NCI-H2171 (cell line): ENCODE results near the gene TYRP1.
"Not testable (repeated sequence)": the region's sequence is repeated elsewhere in the genome, so short reads cannot be mapped to it uniquely, and the experiment has no call there.

Source experiments
- DNase-seq: peaks from one replicate; lab custom pipeline; 2025; lab: John Stamatoyannopoulos, UW

TYRP1 gene

GRCh38 chr9:12693141-12693540 is at the start of gene TYRP1:
Gene TYRP1 (plus strand): TSS chr9:12693385. CDS start chr9:12693997, 612 bp downstream.
- no peak for DNase-seq

- no peak for DNase-seq
Measured at GRCh38 chr9:12643686-12644085, 49.5 kb upstream of the TYRP1 start.

- no peak for DNase-seq
Measured at GRCh38 chr9:12648925-12649324, 44.3 kb upstream of the TYRP1 start.

GRCh38 chr9:12651125-12651524 is 42.1 kb upstream of the TYRP1 start:
- DNase-seq: no peak

GRCh38 chr9:12652973-12653372 is 40.2 kb upstream of the TYRP1 start:
- DNase-seq: no peak

- DNase-seq: no peak
Measured at GRCh38 chr9:12656803-12657202, 36.4 kb upstream of the TYRP1 start.

- DNase-seq: no peak
Measured at GRCh38 chr9:12657233-12657632, 36.0 kb upstream of the TYRP1 start.

GRCh38 chr9:12657998-12658397 is 35.2 kb upstream of the TYRP1 start:
- no peak for DNase-seq

GRCh38 chr9:12658531-12659209 is 34.5 kb upstream of the TYRP1 start:
- DNase-seq: no peak

GRCh38 chr9:12659220-12659619 is 34.0 kb upstream of the TYRP1 start:
- DNase-seq: no peak

- no peak for DNase-seq
Measured at GRCh38 chr9:12666813-12667212, 26.4 kb upstream of the TYRP1 start.

GRCh38 chr9:12667892-12668291 is 25.3 kb upstream of the TYRP1 start:
- DNase-seq: no peak

GRCh38 chr9:12670006-12670405 is 23.2 kb upstream of the TYRP1 start:
- no peak for DNase-seq

- no peak for DNase-seq
Measured at GRCh38 chr9:12674961-12675360, 18.2 kb upstream of the TYRP1 start.

- DNase-seq: not testable (repeated sequence)
Measured at GRCh38 chr9:12677462-12678126, 15.6 kb upstream of the TYRP1 start.

- DNase-seq: no peak
Measured at GRCh38 chr9:12680341-12680740, 12.8 kb upstream of the TYRP1 start.

- no peak for DNase-seq
Measured at GRCh38 chr9:12680757-12681156, 12.4 kb upstream of the TYRP1 start.

GRCh38 chr9:12681620-12682019 is 11.6 kb upstream of the TYRP1 start:
- no peak for DNase-seq

GRCh38 chr9:12684974-12685373 is 8.2 kb upstream of the TYRP1 start:
- DNase-seq: no peak

GRCh38 chr9:12689233-12689632 is 4.0 kb upstream of the TYRP1 start:
- no peak for DNase-seq

GRCh38 chr9:12694013-12694412 is 828 bp downstream of the TYRP1 start:
- DNase-seq: no peak

- DNase-seq: no peak
Measured at GRCh38 chr9:12695474-12695873, 2.3 kb downstream of the TYRP1 start.

- no peak for DNase-seq
Measured at GRCh38 chr9:12696931-12697622, 3.9 kb downstream of the TYRP1 start.
